ENCODE results near the gene STX8.
"Not testable (repeated sequence)": the region's sequence is repeated elsewhere in the genome, so short reads cannot be mapped to it uniquely, and the experiment has no call there.

The STX8 gene

DNA sequence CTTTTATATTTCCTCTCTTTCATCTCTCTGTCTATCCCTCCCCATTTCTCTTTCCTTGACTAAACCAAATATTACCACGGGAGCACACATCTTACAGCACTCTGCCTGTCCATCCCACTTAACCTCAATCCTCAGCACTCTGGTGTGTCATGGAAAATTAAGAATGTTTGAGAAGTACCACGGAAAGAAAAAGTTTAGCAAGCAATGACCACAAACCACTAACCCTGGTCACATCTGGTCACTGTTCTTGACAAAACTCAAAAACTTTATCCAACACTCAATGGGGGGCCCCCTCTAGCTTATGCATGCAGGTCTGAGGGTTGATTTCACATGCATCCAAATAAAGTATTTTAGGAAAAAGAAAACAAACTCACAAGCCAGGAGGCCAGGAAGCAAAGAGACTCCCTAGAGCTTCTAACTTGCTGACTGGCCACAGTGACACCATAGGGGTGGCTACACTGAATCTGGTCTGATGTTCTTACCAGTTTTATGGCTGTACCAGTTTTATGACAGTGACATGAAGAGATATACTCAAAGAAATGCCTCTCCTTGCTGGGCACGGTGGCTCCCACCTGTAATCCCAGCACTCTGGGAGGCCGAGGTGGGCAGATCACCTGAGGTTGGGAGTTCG is 229.2 kb downstream of the STX8 start:
- TF ChIP-seq, protein P1, sequence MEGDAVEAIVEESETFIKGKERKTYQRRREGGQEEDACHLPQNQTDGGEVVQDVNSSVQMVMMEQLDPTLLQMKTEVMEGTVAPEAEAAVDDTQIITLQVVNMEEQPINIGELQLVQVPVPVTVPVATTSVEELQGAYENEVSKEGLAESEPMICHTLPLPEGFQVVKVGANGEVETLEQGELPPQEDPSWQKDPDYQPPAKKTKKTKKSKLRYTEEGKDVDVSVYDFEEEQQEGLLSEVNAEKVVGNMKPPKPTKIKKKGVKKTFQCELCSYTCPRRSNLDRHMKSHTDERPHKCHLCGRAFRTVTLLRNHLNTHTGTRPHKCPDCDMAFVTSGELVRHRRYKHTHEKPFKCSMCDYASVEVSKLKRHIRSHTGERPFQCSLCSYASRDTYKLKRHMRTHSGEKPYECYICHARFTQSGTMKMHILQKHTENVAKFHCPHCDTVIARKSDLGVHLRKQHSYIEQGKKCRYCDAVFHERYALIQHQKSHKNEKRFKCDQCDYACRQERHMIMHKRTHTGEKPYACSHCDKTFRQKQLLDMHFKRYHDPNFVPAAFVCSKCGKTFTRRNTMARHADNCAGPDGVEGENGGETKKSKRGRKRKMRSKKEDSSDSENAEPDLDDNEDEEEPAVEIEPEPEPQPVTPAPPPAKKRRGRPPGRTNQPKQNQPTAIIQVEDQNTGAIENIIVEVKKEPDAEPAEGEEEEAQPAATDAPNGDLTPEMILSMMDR (IDR thresholded peaks at IDR 0.05; ENCODE audit: unreplicated experiment in 3 of 3) = no peak
- no peaks in the 10 kb centered on the region for H3K9me3 Mint-ChIP-seq
- peaks cover 8% of the 10 kb centered on the region for H3K27me3 Mint-ChIP-seq (ENCODE audit: low read depth)
- no peak overlapping the region for H3K27ac Mint-ChIP-seq
- no peak overlapping the region for H3K4me3 Mint-ChIP-seq
- peaks cover 26% of the 10 kb centered on the region for H3K4me1 Mint-ChIP-seq
- no peaks in the 10 kb centered on the region for H3K36me3 Mint-ChIP-seq (ENCODE audit: low read depth)

DNA sequence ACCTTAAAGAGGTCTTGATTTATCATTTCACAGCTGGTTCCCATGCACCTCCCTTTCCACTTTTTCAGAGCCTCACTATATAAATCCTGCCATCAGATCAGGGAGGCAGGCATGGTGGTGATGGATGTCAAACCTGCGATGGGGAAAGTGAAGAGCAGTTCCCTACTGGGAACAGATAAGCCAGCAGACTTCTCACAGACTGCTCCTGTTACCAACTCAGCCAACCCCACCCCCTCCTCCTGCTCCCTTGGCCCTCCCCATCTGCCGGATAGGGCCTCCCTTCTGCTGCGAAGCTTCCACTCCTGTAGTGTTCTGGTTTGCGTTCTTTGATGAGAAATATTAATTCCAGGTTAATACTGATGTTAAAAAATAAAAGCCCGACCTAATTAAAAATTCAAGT is 232.1 kb downstream of the STX8 start:
- TF ChIP-seq, protein P1 (IDR thresholded peaks at IDR 0.05; ENCODE audit: unreplicated experiment in 3 of 3) = no peak
- H3K27me3 Mint-ChIP-seq (ENCODE audit: low read depth) = peaks cover 8% of the 10 kb centered on the region
- H3K9me3 Mint-ChIP-seq = no peaks in the 10 kb centered on the region
- H3K27ac Mint-ChIP-seq = peak overlapping the region; percentile 7 to 18 (median 9)
- no peak overlapping the region for H3K4me3 Mint-ChIP-seq
- no peaks in the 10 kb centered on the region for H3K36me3 Mint-ChIP-seq (ENCODE audit: low read depth)
- peaks cover 26% of the 10 kb centered on the region for H3K4me1 Mint-ChIP-seq

DNA sequence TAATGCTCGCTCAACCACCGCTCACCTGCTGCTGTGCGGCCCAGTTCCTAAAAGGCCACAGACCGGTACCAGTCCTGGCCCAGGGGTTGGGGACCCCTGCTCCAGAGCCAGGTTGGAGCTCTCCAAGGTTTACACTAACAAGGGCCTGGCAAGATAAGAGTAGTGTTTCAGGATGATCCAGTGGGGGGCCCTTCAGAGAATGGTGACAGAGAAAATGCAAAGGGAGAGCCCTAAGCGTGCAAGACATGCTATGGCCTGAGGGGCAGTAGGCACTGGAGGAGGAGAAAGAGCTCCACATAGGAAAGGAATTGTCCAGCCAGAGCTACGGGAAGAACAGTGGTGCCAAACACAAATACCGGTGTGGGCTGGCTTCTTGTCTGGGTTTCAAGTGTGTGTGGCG is 233.4 kb downstream of the STX8 start:
- Mint-ChIP-seq H3K4me3 (no peak overlapping the region), H3K36me3 (ENCODE audit: low read depth) (no peaks in the 10 kb centered on the region), H3K27ac (no peak overlapping the region), H3K9me3 (peaks cover 3% of the 10 kb centered on the region), H3K4me1 (peaks cover 26% of the 10 kb centered on the region), H3K27me3 (ENCODE audit: low read depth) (peaks cover 8% of the 10 kb centered on the region)
- TF ChIP-seq, protein P1 (IDR thresholded peaks at IDR 0.05; ENCODE audit: unreplicated experiment in 3 of 3) = no peak

DNA sequence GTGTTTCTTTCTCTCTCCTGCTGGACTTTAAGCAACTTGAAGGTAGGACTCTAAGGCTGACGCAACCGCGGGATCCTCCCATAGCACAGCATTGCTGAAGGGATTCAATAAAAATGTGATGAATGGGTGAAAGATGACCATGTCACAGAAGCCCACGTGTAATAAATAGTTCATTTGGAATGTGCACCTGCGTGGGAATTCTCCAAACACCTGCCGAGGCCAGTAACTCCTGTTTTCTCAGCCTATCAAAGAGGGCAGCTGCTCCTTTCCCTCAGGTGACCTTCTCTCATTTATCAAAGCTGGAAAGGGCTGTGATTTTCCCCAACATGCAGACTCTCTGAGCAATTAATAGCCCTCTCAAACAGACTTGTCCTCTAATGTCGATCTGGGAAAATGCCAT is 235.7 kb downstream of the STX8 start:
- Mint-ChIP-seq H3K27ac (no peak overlapping the region), H3K27me3 (ENCODE audit: low read depth) (peaks cover 8% of the 10 kb centered on the region), H3K4me3 (no peak overlapping the region), H3K36me3 (ENCODE audit: low read depth) (peaks cover 8% of the 10 kb centered on the region), H3K4me1 (peaks cover 25% of the 10 kb centered on the region), H3K9me3 (peaks cover 11% of the 10 kb centered on the region)
- TF ChIP-seq, protein P1 (IDR thresholded peaks at IDR 0.05; ENCODE audit: unreplicated experiment in 3 of 3) = no peak

DNA sequence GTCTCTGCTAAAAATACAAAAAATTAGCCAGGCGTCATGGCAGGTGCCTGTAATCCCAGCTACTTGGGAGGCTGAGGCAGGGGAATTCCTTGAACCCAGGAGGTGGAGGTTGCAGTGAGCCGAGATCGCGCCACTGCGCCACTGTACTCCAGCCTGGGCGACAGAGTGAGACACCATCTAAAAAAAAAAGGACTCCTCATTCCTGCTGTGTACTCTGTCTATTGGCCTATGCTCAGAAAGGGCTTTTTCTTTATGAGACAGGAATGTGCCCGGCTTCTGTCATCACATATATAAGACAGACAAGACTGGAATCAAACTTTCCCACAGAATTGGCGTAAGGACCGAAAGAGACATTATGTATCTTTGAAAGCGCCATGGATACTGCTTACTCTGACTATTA is 236.1 kb downstream of the STX8 start:
- peaks cover 20% of the 10 kb centered on the region for H3K4me1 Mint-ChIP-seq
- H3K9me3 Mint-ChIP-seq = peaks cover 16% of the 10 kb centered on the region

DNA sequence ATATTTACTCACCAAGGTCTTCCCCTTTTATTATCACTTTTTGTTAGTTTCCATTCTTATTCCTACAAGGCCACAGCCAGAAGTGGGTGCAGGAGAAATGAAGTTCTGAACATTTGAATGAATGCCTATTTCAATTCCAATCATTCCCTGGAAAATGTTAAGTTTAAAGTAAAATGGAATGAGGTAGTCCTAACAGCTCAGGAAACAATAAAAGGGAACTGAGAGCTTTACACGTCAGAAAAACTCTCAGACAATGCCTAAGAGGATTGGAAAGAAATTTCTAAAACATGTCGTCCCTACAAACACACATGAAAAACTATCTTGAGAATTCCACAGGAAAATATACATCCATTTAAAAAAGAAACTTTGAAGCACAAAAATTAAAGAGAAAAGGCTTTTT is 238.8 kb downstream of the STX8 start:
- TF ChIP-seq, protein P1 (IDR thresholded peaks at IDR 0.05; ENCODE audit: unreplicated experiment in 3 of 3) = no peak

More for the DNA sequence above, 236.1 kb downstream of the STX8 start:
- not testable (repeated sequence) for H3K27ac Mint-ChIP-seq; H3K27me3 Mint-ChIP-seq (ENCODE audit: low read depth); H3K4me3 Mint-ChIP-seq
- peaks cover 13% of the 10 kb centered on the region for H3K36me3 Mint-ChIP-seq (ENCODE audit: low read depth)

More for the DNA sequence above, 238.8 kb downstream of the STX8 start:
- Mint-ChIP-seq H3K4me1 (no peaks in the 10 kb centered on the region), H3K9me3 (peaks cover 19% of the 10 kb centered on the region), H3K27me3 (ENCODE audit: low read depth) (peaks cover 4% of the 10 kb centered on the region), H3K27ac (no peak overlapping the region), H3K36me3 (ENCODE audit: low read depth) (peaks cover 14% of the 10 kb centered on the region), H3K4me3 (no peak overlapping the region)

Measured in nephron (organoid).